Measurements from ENCODE around the gene RPTOR. TPM values are rescaled to one million over a fixed set of nuclear protein-coding genes. Genes with fewer than 3 reads are reported as not detected.

Gene RPTOR
- total RNA-seq, 1 experiment from 2014 or later = 30.6 TPM

DNA sequence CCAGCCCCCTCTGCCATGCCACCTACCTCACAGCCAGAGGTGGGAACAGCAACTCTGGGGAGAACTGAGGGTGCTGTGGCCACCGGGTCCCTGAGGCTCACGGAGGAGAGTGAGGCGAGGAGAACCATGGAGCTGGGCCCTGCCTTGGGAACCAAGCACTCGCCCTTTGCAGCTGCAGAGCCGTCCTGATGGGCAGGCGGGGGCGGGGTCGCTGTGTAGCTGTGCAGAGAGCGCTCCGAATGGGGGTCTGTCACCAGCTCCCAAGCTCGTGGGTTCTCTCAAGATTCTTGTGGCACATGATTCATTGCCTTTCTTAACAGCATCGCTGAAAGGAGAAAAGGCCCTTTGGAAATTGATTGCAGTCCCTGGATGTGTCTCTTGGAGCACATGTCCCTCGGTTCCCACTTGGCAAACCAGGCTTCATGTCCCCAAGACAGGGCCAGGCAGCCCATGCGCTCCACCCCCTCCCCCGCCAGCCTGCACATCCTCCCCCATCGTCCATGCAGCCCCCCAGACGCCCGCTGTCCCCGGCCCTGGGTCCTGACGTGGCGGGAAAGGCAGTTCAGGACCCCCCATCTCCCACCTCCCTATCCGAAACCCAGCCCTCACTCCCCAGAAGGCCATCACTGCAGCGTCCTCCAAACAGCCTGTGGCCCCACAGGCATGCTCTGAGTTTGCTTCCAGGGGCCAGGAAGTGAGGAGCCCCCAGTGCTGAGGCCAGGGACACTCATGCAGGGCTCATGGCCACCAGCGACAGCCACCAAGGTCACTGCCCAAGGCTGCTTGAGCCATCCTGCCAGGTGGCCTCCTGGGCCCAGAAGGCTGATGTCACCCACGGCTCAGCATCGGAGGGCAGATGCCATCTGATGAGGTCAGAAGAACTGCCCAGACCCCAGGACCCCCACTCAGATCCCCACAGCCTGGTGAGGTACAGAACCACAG is 426.4 kb downstream of the RPTOR start:
- H3K27me3 ChIP-seq = no peaks in the 10 kb centered on the region
- no peak overlapping the region for H3K4me3 ChIP-seq
- H3K9me3 ChIP-seq = no peaks in the 10 kb centered on the region
- no peaks in the 10 kb centered on the region for H3K36me3 ChIP-seq
- DNase-seq = no peak

DNA sequence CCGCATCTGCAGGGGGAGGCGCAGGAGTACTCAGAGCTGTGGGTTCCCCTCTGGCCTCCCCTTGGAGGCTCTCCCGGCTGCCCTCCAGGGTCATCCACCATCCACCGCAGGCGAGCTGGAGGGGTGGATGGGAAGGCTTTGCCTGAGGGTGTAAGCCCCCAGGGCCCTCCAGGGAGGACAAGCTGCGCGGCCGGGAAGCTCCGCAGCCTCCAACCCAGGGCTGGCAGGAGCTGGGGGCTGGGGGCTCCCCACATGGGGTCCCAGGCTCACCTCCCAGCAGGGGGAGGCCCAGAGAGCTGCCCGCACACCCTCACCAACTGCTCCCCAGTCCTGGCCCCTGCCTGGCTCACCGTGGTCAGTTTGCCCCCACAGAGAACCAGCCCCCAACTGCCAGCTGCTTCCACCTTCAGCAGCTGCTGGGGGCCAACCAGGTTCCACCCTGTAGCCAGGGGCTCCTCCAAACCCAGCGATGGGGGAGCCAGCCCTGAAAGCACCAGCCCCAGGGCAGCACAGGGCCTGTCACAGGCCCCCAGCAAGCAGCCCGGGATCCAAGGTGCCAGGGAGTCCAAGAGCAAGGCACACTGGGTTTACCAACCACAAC is 427.2 kb downstream of the RPTOR start:
- DNase-seq = no peak
- no peaks in the 10 kb centered on the region for H3K27me3 ChIP-seq
- no peak overlapping the region for H3K4me3 ChIP-seq
- H3K9me3 ChIP-seq = no peaks in the 10 kb centered on the region
- no peaks in the 10 kb centered on the region for H3K36me3 ChIP-seq

DNA sequence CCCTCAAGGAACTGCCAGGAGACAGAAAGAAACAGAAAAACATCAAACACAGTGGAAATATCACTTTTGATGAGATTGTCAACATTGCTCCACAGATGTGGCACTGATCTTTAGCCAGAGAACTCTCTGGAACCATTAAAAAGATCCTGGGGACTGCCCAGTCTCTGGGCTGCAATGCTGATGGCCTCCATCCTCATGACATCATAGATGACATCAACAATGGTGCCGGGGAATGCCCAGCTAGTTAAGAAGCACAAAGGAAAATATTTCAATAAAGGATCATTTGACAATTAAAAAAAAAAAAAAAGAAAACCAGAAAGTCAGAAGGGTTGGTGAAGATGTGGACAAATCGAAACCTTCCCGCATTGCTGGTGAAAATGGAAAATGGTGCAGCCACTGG is 432.1 kb downstream of the RPTOR start:
- H3K9me3 ChIP-seq = no peaks in the 10 kb centered on the region
- no peaks in the 10 kb centered on the region for H3K36me3 ChIP-seq
- no peak for DNase-seq
- no peaks in the 10 kb centered on the region for H3K27me3 ChIP-seq
- H3K4me3 ChIP-seq = no peak overlapping the region

DNA sequence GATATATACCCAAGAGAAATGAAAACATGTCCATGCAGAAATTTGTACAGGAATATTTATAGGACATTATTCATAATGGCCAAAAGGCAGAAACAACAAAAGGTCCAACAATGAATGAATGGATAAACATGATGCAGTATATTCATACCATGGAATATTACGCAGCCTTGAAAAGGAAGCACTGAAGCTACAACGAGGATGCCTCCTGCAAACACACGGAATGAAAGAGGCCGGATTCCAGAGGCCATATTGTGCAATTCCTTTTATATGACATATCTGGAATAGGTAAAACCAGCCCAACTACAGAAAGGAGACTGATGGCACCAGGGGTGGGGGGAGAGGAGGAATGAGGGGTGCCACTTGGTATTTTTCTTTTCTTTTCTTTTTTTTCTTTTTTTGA is 432.5 kb downstream of the RPTOR start:
- Histone ChIP-seq H3K27me3 (no peaks in the 10 kb centered on the region), H3K4me3 (no peak overlapping the region), H3K9me3 (no peaks in the 10 kb centered on the region), H3K36me3 (no peaks in the 10 kb centered on the region)
- no peak for DNase-seq

DNA sequence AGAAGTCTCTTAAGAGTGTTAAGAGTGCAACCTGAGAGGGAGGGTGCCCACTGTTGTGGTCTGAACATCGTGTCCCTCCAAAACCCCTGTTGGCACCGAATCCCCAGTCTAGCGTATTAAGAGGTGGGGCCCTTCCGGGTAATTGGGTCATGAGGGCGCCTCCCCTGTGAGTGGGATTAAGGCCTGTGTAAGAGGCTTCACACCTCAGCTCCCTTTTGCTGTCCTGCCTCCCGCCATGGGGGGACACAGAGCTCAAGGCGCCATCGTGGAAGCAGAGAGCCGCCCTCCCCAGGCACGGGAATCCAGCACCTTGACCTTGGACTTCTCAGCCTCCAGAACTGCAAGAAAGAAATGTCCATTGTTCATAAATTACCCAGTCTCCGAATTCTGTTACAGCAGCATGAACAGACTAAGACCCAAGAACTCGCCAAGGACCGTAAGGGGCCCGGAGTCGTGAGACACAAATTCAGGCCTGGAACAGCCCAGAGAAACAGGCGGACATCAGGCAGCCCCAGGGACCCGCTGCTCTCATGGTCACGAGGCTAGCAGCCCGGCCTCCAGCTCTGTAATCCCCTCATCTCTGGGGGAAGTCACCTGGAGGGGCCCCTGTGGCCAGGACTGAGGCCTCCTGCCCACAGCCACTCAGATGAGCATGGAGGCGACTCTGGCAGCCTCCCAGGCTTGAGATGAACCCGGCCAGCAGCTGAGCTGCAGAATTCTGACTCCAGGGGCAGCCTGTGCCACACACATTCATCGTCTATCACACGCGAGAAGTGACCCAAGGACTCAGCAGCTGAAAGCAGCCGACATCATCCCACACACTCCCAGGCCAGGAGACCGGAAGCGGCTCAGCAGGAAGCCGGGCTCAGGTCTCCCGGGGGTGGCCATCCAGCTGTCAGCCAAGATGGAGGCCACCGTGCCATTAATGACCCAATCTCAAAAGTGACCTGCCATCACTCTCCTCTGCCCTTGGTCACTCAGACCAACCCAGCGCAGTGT is 434.2 kb downstream of the RPTOR start:
- no peak overlapping the region for H3K4me3 ChIP-seq
- no peak for DNase-seq

DNA sequence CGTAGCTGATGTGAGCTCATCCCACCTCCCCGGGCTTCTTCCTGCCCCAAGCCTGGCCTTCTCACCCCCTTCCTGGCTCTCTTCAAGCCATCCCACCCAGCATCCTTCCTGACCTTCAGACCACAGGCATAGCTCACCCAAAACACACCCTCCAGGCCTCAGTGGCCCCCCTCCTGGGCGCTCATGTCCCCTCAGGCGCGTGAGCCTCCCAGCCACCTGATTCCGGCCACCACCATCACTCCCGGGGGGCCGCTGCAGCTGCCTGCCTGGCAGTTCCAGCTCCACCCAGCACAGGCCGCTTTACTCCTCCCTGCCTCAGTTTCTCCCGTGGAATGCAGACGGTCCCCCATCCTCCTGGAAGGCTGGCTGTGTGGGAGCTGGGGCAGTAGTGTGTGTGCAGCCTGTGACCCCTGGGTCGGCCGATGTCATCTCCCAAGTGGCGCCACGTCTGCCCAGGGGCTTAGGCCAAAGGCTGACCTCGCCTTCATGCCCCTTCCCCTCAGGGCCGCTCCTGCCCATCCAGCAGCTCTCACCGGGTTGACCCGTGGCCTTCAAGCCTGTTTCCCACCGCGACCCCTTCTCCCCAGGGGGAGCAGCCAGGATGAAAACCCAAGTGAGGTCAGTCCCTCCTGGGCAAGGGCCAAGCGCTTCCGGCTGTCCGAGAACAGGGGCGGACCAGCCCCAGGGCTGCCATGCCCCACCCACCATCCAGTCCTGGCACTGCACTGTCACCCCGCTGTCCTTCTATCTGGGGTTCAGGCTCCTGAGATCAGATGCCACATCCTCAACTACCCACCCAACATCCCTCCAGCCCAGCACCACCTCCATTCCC is 435.1 kb downstream of the RPTOR start:
- Histone ChIP-seq H3K27me3 (no peaks in the 10 kb centered on the region), H3K4me3 (no peak overlapping the region), H3K9me3 (no peaks in the 10 kb centered on the region), H3K36me3 (no peaks in the 10 kb centered on the region)
- DNase-seq = no peak

More for the DNA sequence above, 434.2 kb downstream of the RPTOR start:
- Histone ChIP-seq H3K27me3 (no peaks in the 10 kb centered on the region), H3K36me3 (no peaks in the 10 kb centered on the region), H3K9me3 (no peaks in the 10 kb centered on the region)

DNA sequence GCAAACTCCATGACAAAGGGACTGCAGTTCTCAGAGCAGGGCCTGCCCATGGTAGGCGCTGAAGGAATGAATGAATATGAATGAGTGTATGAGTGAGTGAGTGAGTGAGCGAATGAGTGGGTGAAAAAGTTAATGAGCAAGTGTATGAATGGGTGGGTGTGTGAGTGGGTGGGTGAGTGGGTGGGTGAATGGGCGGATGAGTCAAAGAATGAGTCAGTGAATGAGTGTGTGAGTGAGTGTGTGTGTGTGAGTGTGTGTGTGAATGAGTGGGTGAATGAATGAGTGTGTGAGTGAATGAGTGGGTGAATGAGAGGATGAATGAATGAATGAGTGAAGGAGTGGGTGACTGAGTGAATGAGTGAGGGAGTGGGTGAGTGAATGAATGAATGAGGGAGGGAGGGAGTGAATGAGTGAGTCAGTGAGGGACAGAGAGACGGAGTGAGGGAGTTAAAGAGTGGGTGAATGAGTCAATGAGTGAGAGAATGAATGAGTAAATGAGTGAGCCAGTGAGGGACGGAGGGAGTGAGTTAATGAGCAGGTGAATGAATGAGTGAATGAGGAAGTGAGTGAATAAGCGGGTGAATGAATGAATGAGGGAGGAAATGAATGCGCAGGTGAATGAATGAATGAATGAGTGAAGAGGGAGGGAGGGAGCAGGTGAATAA is 435.9 kb downstream of the RPTOR start:
- Histone ChIP-seq H3K27me3 (no peaks in the 10 kb centered on the region), H3K36me3 (no peaks in the 10 kb centered on the region), H3K4me3 (no peak overlapping the region), H3K9me3 (no peaks in the 10 kb centered on the region)
- no peak for DNase-seq

DNA sequence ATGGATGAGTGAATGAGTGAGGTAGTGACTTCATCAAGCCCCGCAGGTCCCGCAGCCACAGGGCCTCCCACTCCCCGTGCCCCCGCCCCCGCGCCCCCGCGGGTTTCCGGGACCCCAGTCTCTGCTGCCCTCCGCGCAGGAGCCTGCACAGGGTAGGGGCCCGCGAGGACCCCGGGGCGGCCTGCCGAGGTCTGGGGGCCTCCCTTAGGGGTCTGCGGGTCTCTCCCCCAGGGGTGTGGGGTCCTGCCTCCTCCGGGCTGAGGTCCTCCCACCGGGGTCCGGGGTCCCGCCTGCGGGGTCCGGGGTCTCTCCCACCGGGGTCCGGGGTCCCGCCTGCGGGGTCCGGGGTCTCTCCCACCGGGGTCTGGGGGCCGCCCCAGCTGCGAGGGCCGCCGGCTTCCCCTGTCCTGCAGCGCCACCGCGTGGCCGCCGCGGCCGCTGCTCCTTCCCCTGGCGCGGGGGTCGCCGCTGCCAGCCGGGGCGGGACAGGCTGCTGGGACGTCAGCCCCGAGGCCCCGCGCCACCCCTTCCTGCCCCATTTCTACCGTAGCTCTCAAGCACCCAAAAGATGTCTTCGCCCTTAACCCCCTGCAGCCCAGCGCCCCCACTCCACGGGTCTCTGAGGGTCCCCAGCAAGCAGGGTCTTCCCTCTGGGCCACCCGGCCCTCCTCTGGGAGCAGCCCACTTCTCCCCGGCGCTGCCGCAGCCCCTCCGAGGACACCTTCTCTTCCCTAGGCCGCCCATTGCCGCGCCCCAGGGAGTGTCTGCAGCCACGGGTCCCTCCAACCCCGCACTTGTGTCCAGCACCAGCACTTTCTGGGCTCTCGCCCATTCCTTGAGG is 436.6 kb downstream of the RPTOR start:
- Histone ChIP-seq H3K36me3 (no peaks in the 10 kb centered on the region), H3K27me3 (no peaks in the 10 kb centered on the region), H3K9me3 (no peaks in the 10 kb centered on the region), H3K4me3 (peak overlapping the region; percentile 26; the same call in 1 of the 2 replicates)
- DNase-seq = no peak

DNA sequence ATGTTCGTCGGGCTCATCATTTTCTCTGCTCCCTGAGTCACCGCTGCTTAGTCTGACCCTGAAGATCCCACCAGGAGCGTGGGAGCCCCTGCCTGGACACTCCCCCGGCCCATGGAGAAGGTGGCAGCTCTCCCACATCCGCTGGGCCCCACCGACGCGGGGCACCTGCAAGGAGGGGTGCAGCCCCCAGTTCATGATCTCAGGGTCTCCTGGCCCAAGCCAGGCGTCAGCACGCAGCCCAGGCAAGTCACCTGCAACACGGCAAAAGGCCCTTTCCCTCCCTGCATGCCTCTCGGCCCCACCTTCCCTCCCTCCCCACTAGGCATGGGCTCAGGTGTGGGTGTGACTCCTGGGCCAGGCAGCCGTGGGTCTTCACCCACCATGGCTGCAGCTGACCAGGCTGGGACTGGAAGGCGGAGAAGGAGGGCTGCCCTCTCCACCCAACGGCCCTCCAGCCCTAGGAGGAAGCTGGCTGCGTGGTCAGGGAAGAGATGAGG is 437.3 kb downstream of the RPTOR start:
- no peak for DNase-seq
- H3K36me3 ChIP-seq = no peaks in the 10 kb centered on the region
- no peak overlapping the region for H3K4me3 ChIP-seq
- no peaks in the 10 kb centered on the region for H3K9me3 ChIP-seq
- H3K27me3 ChIP-seq = no peaks in the 10 kb centered on the region

DNA sequence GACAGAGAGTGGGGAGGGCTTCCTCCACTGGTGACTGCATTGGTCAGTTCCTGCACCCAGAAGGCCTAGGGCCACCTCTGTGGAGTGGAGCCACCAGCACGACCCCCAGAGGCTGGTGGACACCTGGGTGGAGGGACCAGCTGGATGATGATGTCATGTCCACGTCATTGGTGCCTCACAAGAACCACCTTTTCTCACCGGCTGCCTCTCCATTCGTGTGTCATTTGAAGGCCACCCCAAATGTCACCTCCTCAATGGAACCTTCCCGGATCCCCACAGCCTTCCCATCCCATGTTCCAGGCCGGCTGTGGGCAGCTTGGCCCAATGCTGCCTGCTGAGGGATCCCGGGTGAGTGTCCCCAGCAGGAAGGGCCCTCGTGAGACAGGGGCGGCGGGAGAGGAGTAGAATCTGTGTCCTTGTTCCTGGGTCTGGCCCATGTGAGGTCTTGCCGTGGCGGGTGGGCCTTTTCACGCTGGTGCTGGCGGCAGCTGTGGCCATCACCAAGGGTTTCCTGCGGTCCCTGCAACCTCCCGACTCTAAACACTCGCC is 437.9 kb downstream of the RPTOR start:
- H3K36me3 ChIP-seq = no peaks in the 10 kb centered on the region
- no peak for DNase-seq

DNA sequence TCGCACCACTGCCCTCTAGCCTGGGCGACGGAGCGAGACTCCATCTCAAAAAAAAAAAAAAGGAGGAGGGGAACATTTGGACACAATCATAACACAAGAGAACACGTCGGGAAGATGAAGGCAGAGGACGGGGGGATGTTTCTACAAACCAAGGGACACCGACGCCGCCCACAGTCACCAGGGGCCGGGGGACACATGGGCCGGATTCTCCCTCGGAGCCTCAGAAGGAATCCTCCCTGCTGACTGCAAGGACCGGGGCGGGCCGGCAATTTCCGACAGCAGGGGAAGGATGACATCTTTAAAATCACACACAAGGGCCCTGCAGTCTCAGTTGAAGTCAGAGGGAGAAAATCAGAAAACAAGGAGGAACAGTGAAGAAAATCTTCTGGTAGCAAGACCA is 438.9 kb downstream of the RPTOR start:
- H3K27me3 ChIP-seq = no peaks in the 10 kb centered on the region
- H3K9me3 ChIP-seq = no peaks in the 10 kb centered on the region
- H3K4me3 ChIP-seq = no peak overlapping the region
- DNase-seq = no peak
- no peaks in the 10 kb centered on the region for H3K36me3 ChIP-seq

More for the DNA sequence above, 437.9 kb downstream of the RPTOR start:
- Histone ChIP-seq H3K4me3 (no peak overlapping the region), H3K9me3 (no peaks in the 10 kb centered on the region), H3K27me3 (no peaks in the 10 kb centered on the region)

DNA sequence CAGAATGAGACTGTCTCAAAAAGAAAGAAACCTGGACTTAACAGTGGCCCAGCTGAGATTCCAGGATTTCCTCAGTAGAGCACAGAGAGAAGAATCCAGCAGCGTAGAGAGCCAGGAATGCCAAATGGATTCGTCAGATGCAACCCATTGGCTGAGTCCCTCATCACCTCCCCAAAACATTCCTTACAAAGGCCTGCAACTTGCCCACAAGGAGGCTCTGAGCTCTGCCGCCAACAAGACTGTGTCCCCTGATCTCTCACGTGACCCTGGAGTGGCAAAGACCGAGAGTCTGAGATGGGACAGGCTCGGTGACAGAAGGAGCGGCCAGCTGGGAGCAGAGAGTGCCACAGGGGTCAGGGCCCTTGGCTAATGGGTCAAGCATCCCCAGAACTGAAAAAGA is 440.1 kb downstream of the RPTOR start:
- H3K4me3 ChIP-seq = no peak overlapping the region
- H3K27me3 ChIP-seq = no peaks in the 10 kb centered on the region
- H3K9me3 ChIP-seq = no peaks in the 10 kb centered on the region
- peak; percentile 46 for DNase-seq
- H3K36me3 ChIP-seq = no peaks in the 10 kb centered on the region

DNA sequence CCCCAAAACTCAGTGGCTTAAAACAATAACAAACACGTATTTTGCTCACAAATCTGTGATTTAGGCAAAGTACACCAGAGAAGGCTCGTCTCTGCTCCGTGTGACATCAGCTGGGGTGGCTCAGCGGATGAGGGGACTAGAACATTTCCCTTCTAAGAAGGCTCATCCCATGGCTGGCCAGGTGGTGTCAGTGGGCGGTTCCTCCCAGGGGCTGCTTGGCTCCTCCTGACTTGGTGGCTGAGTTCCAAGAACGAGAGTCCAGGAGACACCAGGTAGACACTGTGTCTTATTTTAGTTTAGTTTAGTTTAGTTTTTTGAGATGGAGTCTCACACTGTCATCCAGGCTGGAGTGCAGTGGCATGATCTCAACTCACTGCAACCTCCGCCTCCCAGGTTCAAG is 441.4 kb downstream of the RPTOR start:
- no peak overlapping the region for H3K4me3 ChIP-seq
- H3K9me3 ChIP-seq = no peaks in the 10 kb centered on the region
- no peaks in the 10 kb centered on the region for H3K36me3 ChIP-seq
- H3K27me3 ChIP-seq = no peaks in the 10 kb centered on the region
- DNase-seq = no peak

DNA sequence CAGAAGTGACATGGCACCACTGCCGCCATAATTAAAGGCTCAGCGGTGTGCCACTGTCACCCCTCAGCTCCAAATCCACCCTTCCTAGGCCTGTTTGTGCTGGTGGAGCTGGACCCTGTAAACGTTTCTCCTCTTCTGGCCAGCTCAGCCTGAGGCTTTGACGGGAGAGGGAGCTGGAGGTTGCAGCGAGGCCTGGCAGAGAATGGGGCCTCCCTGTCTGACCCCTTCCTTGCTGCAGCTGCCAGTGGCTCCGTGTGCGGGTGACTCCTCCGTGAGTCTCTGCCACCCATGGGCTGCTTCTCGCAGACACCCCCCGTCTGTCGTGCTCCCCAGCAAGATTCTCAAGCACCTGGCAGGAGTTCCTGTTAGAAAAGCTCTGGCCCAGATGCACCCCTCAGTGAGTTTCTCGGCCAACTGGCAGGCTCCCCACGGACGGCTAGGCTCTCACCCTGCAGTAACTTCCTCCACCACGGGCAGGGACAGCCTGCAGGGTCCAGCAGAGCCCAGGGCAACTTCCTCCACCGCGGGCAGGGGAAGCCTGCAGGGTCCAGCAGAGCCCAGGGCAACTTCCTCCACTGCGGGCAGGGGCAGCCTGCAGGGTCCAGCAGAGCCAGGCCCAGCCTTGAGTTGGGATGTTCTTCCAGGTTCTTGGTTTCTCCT is 442.3 kb downstream of the RPTOR start:
- DNase-seq = no peak
- no peaks in the 10 kb centered on the region for H3K36me3 ChIP-seq

More for the DNA sequence above, 442.3 kb downstream of the RPTOR start:
- Histone ChIP-seq H3K4me3 (no peak overlapping the region), H3K9me3 (no peaks in the 10 kb centered on the region), H3K27me3 (no peaks in the 10 kb centered on the region)

Measured in MG63 (cell line).